GM19324 (cell line): Measurements from ENCODE around the gene BMP6.

Experiments used
- ATAC-seq: cut with Tn5 transposase; IDR thresholded peaks from one replicate; pipeline ENCODE4 v1.9.1; 2021; ENCODE audit warnings: mild to moderate bottlenecking, moderate library complexity; ENCODE audit not compliant: unreplicated experiment, low FRiP score

BMP6 gene

GRCh38 chr6:7725849-7726415 is at the start of gene BMP6:
Gene BMP6 (plus strand): TSS chr6:7726099. CDS start chr6:7726956, 857 bp downstream.
- peak; percentile 74 for ATAC-seq

- ATAC-seq = no peak
These were observed 48.7 kb upstream of the BMP6 start for GRCh38 chr6:7677229-7677628.

- ATAC-seq = no peak
These were observed 45.4 kb upstream of the BMP6 start for GRCh38 chr6:7680393-7681075.

GRCh38 chr6:7681449-7681848 is 44.5 kb upstream of the BMP6 start:
- ATAC-seq = no peak

- ATAC-seq = no peak
These were observed 41.8 kb upstream of the BMP6 start for GRCh38 chr6:7684076-7684475.

- no peak for ATAC-seq
These were observed 41.1 kb upstream of the BMP6 start for GRCh38 chr6:7684843-7685242.

- no peak for ATAC-seq
These were observed 40.6 kb upstream of the BMP6 start for GRCh38 chr6:7685276-7685675.

- no peak for ATAC-seq
These were observed 38.5 kb upstream of the BMP6 start for GRCh38 chr6:7687145-7688111.

- no peak for ATAC-seq
These were observed 34.9 kb upstream of the BMP6 start for GRCh38 chr6:7691021-7691420.

GRCh38 chr6:7691675-7692452 is 34.0 kb upstream of the BMP6 start:
- ATAC-seq = no peak

GRCh38 chr6:7692453-7692784 is 33.5 kb upstream of the BMP6 start:
- no peak for ATAC-seq

GRCh38 chr6:7693827-7694226 is 32.1 kb upstream of the BMP6 start:
- no peak for ATAC-seq

GRCh38 chr6:7696061-7696460 is 29.8 kb upstream of the BMP6 start:
- no peak for ATAC-seq

- no peak for ATAC-seq
These were observed 28.5 kb upstream of the BMP6 start for GRCh38 chr6:7697432-7697819.

- no peak for ATAC-seq
These were observed 27.9 kb upstream of the BMP6 start for GRCh38 chr6:7697820-7698623.

GRCh38 chr6:7701212-7701834 is 24.6 kb upstream of the BMP6 start:
- no peak for ATAC-seq

GRCh38 chr6:7703148-7703680 is 22.7 kb upstream of the BMP6 start:
- ATAC-seq = no peak

- ATAC-seq = no peak
These were observed 20.4 kb upstream of the BMP6 start for GRCh38 chr6:7705483-7705882.

- ATAC-seq = no peak
These were observed 19.6 kb upstream of the BMP6 start for GRCh38 chr6:7706269-7706668.
